ENCODE measurements around the gene ASTN2. TPM values are rescaled to one million over a fixed set of nuclear protein-coding genes. Genes with fewer than 3 reads are reported as not detected.

ASTN2 gene
- total RNA-seq, 1 experiment from 2014 or later, result 4.8 TPM

GRCh38 chr9:117253261-117253660 is 161.6 kb downstream of the ASTN2 start:
- no peaks in the 10 kb centered on the region for H3K27me3 ChIP-seq (ENCODE audit: insufficient read depth, low read length)
- BruUV-seq (replicated peaks), result no TSS peak
- no peak for TF ChIP-seq ELF1 (IDR thresholded peaks at IDR 0.05; ENCODE audit: borderline replicate concordance, low read depth)
- H3K79me2 ChIP-seq (ENCODE audit: insufficient read depth, low read length), result no peaks in the 10 kb centered on the region
- no peak overlapping the region for H3K9ac ChIP-seq (ENCODE audit: low read length)
- H3K4me2 ChIP-seq (ENCODE audit: low read length), result no peak overlapping the region
- H3K4me3 ChIP-seq (replicated peaks in 1 of 2; ENCODE audit: low read depth in 1 of 2, low read length in 2 of 2), result no peak overlapping the region
- ATAC-seq (no peak), DNase-seq (ENCODE audit: low read depth, low spot score) (no peak)
- H2AFZ ChIP-seq (ENCODE audit: low read depth, low read length, poor library complexity, severe bottlenecking), result no peak overlapping the region
- no peaks in the 10 kb centered on the region for H3K4me1 ChIP-seq (ENCODE audit: control insufficient read depth in 1 of 2, insufficient read depth in 2 of 2, low read length in 2 of 2)
- ChIA-PET CTCF (no interaction called here), RAD21 (ENCODE audit: low non-redundant PET in 1 of 2, low total read pairs in 2 of 2, uncharacterized antibody in 2 of 2, unreplicated experiment in 2 of 2) (no interaction called here), POLR2A (no interaction called here)
- H3K9me3 ChIP-seq (ENCODE audit: control insufficient read depth in 1 of 2, insufficient read depth in 1 of 2, low read depth in 1 of 2, low read length in 2 of 2), result peaks cover 0 to 3% of the 10 kb centered on the region in 2 experiments; a peak in 2 of 4 replicates
- intact Hi-C loops (cut with micrococcal nuclease), result no loop called here
- H3K27ac ChIP-seq (ENCODE audit: low read depth, low read length), result no peak overlapping the region
- no peaks in the 10 kb centered on the region for H3K9me2 ChIP-seq (ENCODE audit: insufficient read depth)
- H4K20me1 ChIP-seq (ENCODE audit: insufficient read depth), result no peaks in the 10 kb centered on the region
- no peaks in the 10 kb centered on the region for H3K36me3 ChIP-seq (ENCODE audit: control insufficient read depth in 1 of 2, insufficient read depth in 2 of 2, low read length in 2 of 2)

GRCh38 chr9:117250610-117251215 is 164.1 kb downstream of the ASTN2 start:
- Histone ChIP-seq H3K79me2 (ENCODE audit: insufficient read depth, low read length) (no peaks in the 10 kb centered on the region), H3K36me3 (ENCODE audit: control insufficient read depth in 1 of 2, insufficient read depth in 2 of 2, low read length in 2 of 2) (no peaks in the 10 kb centered on the region), H3K4me2 (ENCODE audit: low read length) (no peak overlapping the region), H3K27ac (ENCODE audit: low read depth, low read length) (no peak overlapping the region), H3K9me3 (ENCODE audit: control insufficient read depth in 1 of 2, insufficient read depth in 1 of 2, low read depth in 1 of 2, low read length in 2 of 2) (no peaks in the 10 kb centered on the region; a peak in 2 of 4 replicates), H3K4me1 (ENCODE audit: control insufficient read depth in 1 of 2, insufficient read depth in 2 of 2, low read length in 2 of 2) (no peaks in the 10 kb centered on the region), H3K27me3 (ENCODE audit: insufficient read depth, low read length) (no peaks in the 10 kb centered on the region), H3K9me2 (ENCODE audit: insufficient read depth) (no peaks in the 10 kb centered on the region), H2AFZ (ENCODE audit: low read depth, low read length, poor library complexity, severe bottlenecking) (no peak overlapping the region), H3K4me3 (replicated peaks in 1 of 2; ENCODE audit: low read depth in 1 of 2, low read length in 2 of 2) (no peak overlapping the region), H3K9ac (ENCODE audit: low read length) (no peak overlapping the region), H4K20me1 (ENCODE audit: insufficient read depth) (no peaks in the 10 kb centered on the region)
- intact Hi-C loops (cut with micrococcal nuclease), result no loop called here
- DNase-seq (ENCODE audit: low read depth, low spot score), result no peak
- POLR2A ChIA-PET, result no interaction called here
- no peak for ATAC-seq
- no TSS peak for BruUV-seq (replicated peaks)
- TF ChIP-seq POLR2AphosphoS5 (IDR thresholded peaks at IDR 0.05; ENCODE audit: low read depth, low read length) (no peak), MAX (IDR thresholded peaks at IDR 0.05) (no peak), EZH2 (IDR thresholded peaks at IDR 0.05) (no peak), ATF3 (IDR thresholded peaks at IDR 0.05) (no peak), RAD21 (IDR thresholded peaks at IDR 0.05; ENCODE audit: low read depth) (no peak), CBX3 (IDR thresholded peaks at IDR 0.05; ENCODE audit: low read depth) (no peak), CEBPB (IDR thresholded peaks at IDR 0.05; ENCODE audit: low read depth) (no peak), CTCF (IDR thresholded peaks at IDR 0.05 in 2 of 3, conservative IDR thresholded peaks at IDR 0.05 in 1 of 3; ENCODE audit: borderline replicate concordance in 1 of 3, insufficient read depth in 1 of 3, low read depth in 2 of 3, low read length in 2 of 3) (no peak), SRF (IDR thresholded peaks at IDR 0.05; ENCODE audit: low read depth) (no peak), ZFX (IDR thresholded peaks at IDR 0.05) (no peak), ZNF274 (IDR thresholded peaks at IDR 0.05; ENCODE audit: low read depth, low read length) (no peak), JUND (IDR thresholded peaks at IDR 0.05) (no peak)
- CTCF ChIA-PET, result no interaction called here
- RAD21 ChIA-PET (ENCODE audit: low non-redundant PET in 1 of 2, low total read pairs in 2 of 2, uncharacterized antibody in 2 of 2, unreplicated experiment in 2 of 2), result no interaction called here
